ENCODE measurements around the gene SLC15A3.
"Not testable (repeated sequence)": the region's sequence is repeated elsewhere in the genome, so short reads cannot be mapped to it uniquely, and the experiment has no call there.

Gene SLC15A3

GRCh38 chr11:60909680-60910280, 42.2 kb downstream of the SLC15A3 start:
- H3K14ac ChIP-seq (ENCODE audit: low read length in 2 of 2); H2BK15ac ChIP-seq (ENCODE audit: low read depth, poor library complexity, severe bottlenecking); H3K79me1 ChIP-seq (replicated peaks; ENCODE audit: low read length, poor library complexity, severe bottlenecking); H2AK5ac ChIP-seq (ENCODE audit: low read length, severe bottlenecking); H3K27ac ChIP-seq (ENCODE audit: low read length, poor library complexity, severe bottlenecking); H3K4me2 ChIP-seq (ENCODE audit: low read length, poor library complexity, severe bottlenecking); H3K23ac ChIP-seq (ENCODE audit: low read length in 2 of 2); H3K4me3 ChIP-seq (ENCODE audit: insufficient read depth in 1 of 2, low read depth in 1 of 2, low read length in 2 of 2); H3K36me3 ChIP-seq (ENCODE audit: control insufficient read depth in 1 of 2, insufficient read depth in 2 of 2, low read depth in 1 of 2, low read length in 2 of 2); H2BK12ac ChIP-seq (ENCODE audit: low read length in 2 of 2); H2BK5ac ChIP-seq (ENCODE audit: low read depth, low read length, poor library complexity, severe bottlenecking); H3K9me3 ChIP-seq (ENCODE audit: control insufficient read depth, low read length); H3K4ac ChIP-seq (ENCODE audit: low read depth in 1 of 2, low read length in 2 of 2); H4K8ac ChIP-seq (ENCODE audit: low read length); H3K9ac ChIP-seq (ENCODE audit: low read length); H3K18ac ChIP-seq (ENCODE audit: low read depth in 1 of 2, low read length in 2 of 2); H2BK120ac ChIP-seq (ENCODE audit: low read depth, low read length); H2AFZ ChIP-seq (ENCODE audit: low read depth, low read length); DNase-seq; H4K91ac ChIP-seq (ENCODE audit: low read length): not testable (repeated sequence)
- peaks cover 14 to 15% of the 10 kb centered on the region in 2 experiments for H3K27me3 ChIP-seq (ENCODE audit: control insufficient read depth in 1 of 2, insufficient read depth in 1 of 2, low read length in 2 of 2)
- WGBS = 51% methylated on average over 3 of the region's 3 CpGs
- H3K4me1 ChIP-seq (ENCODE audit: control insufficient read depth, insufficient read depth, low read depth, low read length) = peaks cover 15% of the 10 kb centered on the region

- no peaks in the 10 kb centered on the region for H3K9me3 ChIP-seq (ENCODE audit: control insufficient read depth, low read length)
- H2AFZ ChIP-seq (ENCODE audit: low read depth, low read length) = no peak overlapping the region
- H3K4me1 ChIP-seq (ENCODE audit: control insufficient read depth, insufficient read depth, low read depth, low read length) = peaks cover 13% of the 10 kb centered on the region
- H3K9ac ChIP-seq (ENCODE audit: low read length) = no peak overlapping the region
- H3K79me1 ChIP-seq (replicated peaks; ENCODE audit: low read length, poor library complexity, severe bottlenecking) = no peaks in the 10 kb centered on the region
- H2AK5ac ChIP-seq (ENCODE audit: low read length, severe bottlenecking) = no peak overlapping the region
- 7% methylated on average over 1 of the region's 1 CpG for WGBS
- peaks cover 0 to under 1% of the 10 kb centered on the region in 2 experiments for H3K36me3 ChIP-seq (ENCODE audit: control insufficient read depth in 1 of 2, insufficient read depth in 2 of 2, low read depth in 1 of 2, low read length in 2 of 2)
- H3K14ac ChIP-seq (ENCODE audit: low read length in 2 of 2) = no peak overlapping the region
- no peak overlapping the region for H4K91ac ChIP-seq (ENCODE audit: low read length)
- no peak overlapping the region for H2BK12ac ChIP-seq (ENCODE audit: low read length in 2 of 2)
- no peak overlapping the region for H3K18ac ChIP-seq (ENCODE audit: low read depth in 1 of 2, low read length in 2 of 2)
- no peak overlapping the region for H2BK120ac ChIP-seq (ENCODE audit: low read depth, low read length)
- H2BK15ac ChIP-seq (ENCODE audit: low read depth, poor library complexity, severe bottlenecking) = no peak overlapping the region
- no peak overlapping the region for H3K23ac ChIP-seq (ENCODE audit: low read length in 2 of 2)
- H3K4ac ChIP-seq (ENCODE audit: low read depth in 1 of 2, low read length in 2 of 2) = no peak overlapping the region
- H4K8ac ChIP-seq (ENCODE audit: low read length) = no peak overlapping the region
- no peak overlapping the region for H3K4me2 ChIP-seq (ENCODE audit: low read length, poor library complexity, severe bottlenecking)
- H2BK5ac ChIP-seq (ENCODE audit: low read depth, low read length, poor library complexity, severe bottlenecking) = no peak overlapping the region
- H3K27ac ChIP-seq (ENCODE audit: low read length, poor library complexity, severe bottlenecking) = no peak overlapping the region
- H3K27me3 ChIP-seq (ENCODE audit: control insufficient read depth in 1 of 2, insufficient read depth in 1 of 2, low read length in 2 of 2) = peaks cover 14 to 15% of the 10 kb centered on the region in 2 experiments
- DNase-seq = no peak
- H3K4me3 ChIP-seq (ENCODE audit: insufficient read depth in 1 of 2, low read depth in 1 of 2, low read length in 2 of 2) = no peak overlapping the region
These were observed 43.2 kb downstream of the SLC15A3 start for GRCh38 chr11:60908803-60909202.

- peak; percentile 98 for DNase-seq
- Histone ChIP-seq H2BK5ac (ENCODE audit: low read depth, low read length, poor library complexity, severe bottlenecking) (no peak within 1 kb of the TSS), H3K9ac (ENCODE audit: low read length) (peak within 1 kb of the TSS; percentile 89), H3K4me1 (ENCODE audit: control insufficient read depth, insufficient read depth, low read depth, low read length) (peaks cover 4% of the 10 kb centered on the region), H3K4me2 (ENCODE audit: low read length, poor library complexity, severe bottlenecking) (peak within 1 kb of the TSS; percentile 89), H2AFZ (ENCODE audit: low read depth, low read length) (peak within 1 kb of the TSS; percentile 72), H2BK12ac (ENCODE audit: low read length in 2 of 2) (no peak within 1 kb of the TSS), H3K36me3 (ENCODE audit: control insufficient read depth in 1 of 2, insufficient read depth in 2 of 2, low read depth in 1 of 2, low read length in 2 of 2) (peaks cover 22 to 25% of the 10 kb centered on the region in 2 experiments), H3K27ac (ENCODE audit: low read length, poor library complexity, severe bottlenecking) (peak within 1 kb of the TSS; percentile 48), H4K91ac (ENCODE audit: low read length) (peak within 1 kb of the TSS; percentile 74), H3K9me3 (ENCODE audit: control insufficient read depth, low read length) (no peaks in the 10 kb centered on the region), H3K18ac (ENCODE audit: low read depth in 1 of 2, low read length in 2 of 2) (peak within 1 kb of the TSS; percentile 60 to 67), H4K8ac (ENCODE audit: low read length) (peak within 1 kb of the TSS; percentile 86), H2AK5ac (ENCODE audit: low read length, severe bottlenecking) (no peak within 1 kb of the TSS), H3K14ac (ENCODE audit: low read length in 2 of 2) (no peak within 1 kb of the TSS), H3K23ac (ENCODE audit: low read length in 2 of 2) (no peak within 1 kb of the TSS), H3K4me3 (ENCODE audit: insufficient read depth in 1 of 2, low read depth in 1 of 2, low read length in 2 of 2) (peak within 1 kb of the TSS; percentile 91 to 94), H2BK15ac (ENCODE audit: low read depth, poor library complexity, severe bottlenecking) (no peak within 1 kb of the TSS), H3K4ac (ENCODE audit: low read depth in 1 of 2, low read length in 2 of 2) (peak within 1 kb of the TSS; percentile 24 to 75), H3K79me1 (replicated peaks; ENCODE audit: low read length, poor library complexity, severe bottlenecking) (peaks cover 13% of the 10 kb centered on the region), H3K27me3 (ENCODE audit: control insufficient read depth in 1 of 2, insufficient read depth in 1 of 2, low read length in 2 of 2) (peaks cover 11 to 15% of the 10 kb centered on the region in 2 experiments), H2BK120ac (ENCODE audit: low read depth, low read length) (peak within 1 kb of the TSS; percentile 58)
- WGBS = under 1% methylated on average over 75 of the region's 75 CpGs
These were observed 45.6 kb downstream of the SLC15A3 start, which contains the start of gene PRPF19 for GRCh38 chr11:60906132-60906972. PRPF19 (minus strand) TSS chr11:60906585; CDS start chr11:60906382, 203 bp downstream.

- Histone ChIP-seq H3K9ac (ENCODE audit: low read length) (peak overlapping the region; percentile 89), H4K8ac (ENCODE audit: low read length) (no peak overlapping the region), H3K18ac (ENCODE audit: low read depth in 1 of 2, low read length in 2 of 2) (no peak overlapping the region), H3K4me3 (ENCODE audit: insufficient read depth in 1 of 2, low read depth in 1 of 2, low read length in 2 of 2) (peak overlapping the region; percentile 91 to 94), H3K23ac (ENCODE audit: low read length in 2 of 2) (no peak overlapping the region), H3K79me1 (replicated peaks; ENCODE audit: low read length, poor library complexity, severe bottlenecking) (peaks cover 16% of the 10 kb centered on the region), H2BK5ac (ENCODE audit: low read depth, low read length, poor library complexity, severe bottlenecking) (no peak overlapping the region), H3K27me3 (ENCODE audit: control insufficient read depth in 1 of 2, insufficient read depth in 1 of 2, low read length in 2 of 2) (peaks cover 9% of the 10 kb centered on the region in 2 experiments), H4K91ac (ENCODE audit: low read length) (no peak overlapping the region), H3K4ac (ENCODE audit: low read depth in 1 of 2, low read length in 2 of 2) (peak overlapping the region in 1 of 2 experiments; percentile 44), H2AK5ac (ENCODE audit: low read length, severe bottlenecking) (no peak overlapping the region), H3K4me2 (ENCODE audit: low read length, poor library complexity, severe bottlenecking) (peak overlapping the region; percentile 89), H2BK12ac (ENCODE audit: low read length in 2 of 2) (no peak overlapping the region), H3K36me3 (ENCODE audit: control insufficient read depth in 1 of 2, insufficient read depth in 2 of 2, low read depth in 1 of 2, low read length in 2 of 2) (peaks cover 29 to 32% of the 10 kb centered on the region in 2 experiments), H3K4me1 (ENCODE audit: control insufficient read depth, insufficient read depth, low read depth, low read length) (peaks cover 4% of the 10 kb centered on the region), H2BK120ac (ENCODE audit: low read depth, low read length) (peak overlapping the region; percentile 58), H3K27ac (ENCODE audit: low read length, poor library complexity, severe bottlenecking) (peak overlapping the region; percentile 48), H3K14ac (ENCODE audit: low read length in 2 of 2) (no peak overlapping the region), H2AFZ (ENCODE audit: low read depth, low read length) (no peak overlapping the region), H3K9me3 (ENCODE audit: control insufficient read depth, low read length) (no peaks in the 10 kb centered on the region), H2BK15ac (ENCODE audit: low read depth, poor library complexity, severe bottlenecking) (no peak overlapping the region)
- 4% methylated on average over 13 of the region's 16 CpGs for WGBS
- peak; percentile 61 for DNase-seq
These were observed 46.3 kb downstream of the SLC15A3 start for GRCh38 chr11:60905551-60906113.
